ENCODE results near the gene CYP27B1.
A peak's percentile ranks its signal among the peaks of the same experiment; 100 is the strongest.

The CYP27B1 gene

DNA sequence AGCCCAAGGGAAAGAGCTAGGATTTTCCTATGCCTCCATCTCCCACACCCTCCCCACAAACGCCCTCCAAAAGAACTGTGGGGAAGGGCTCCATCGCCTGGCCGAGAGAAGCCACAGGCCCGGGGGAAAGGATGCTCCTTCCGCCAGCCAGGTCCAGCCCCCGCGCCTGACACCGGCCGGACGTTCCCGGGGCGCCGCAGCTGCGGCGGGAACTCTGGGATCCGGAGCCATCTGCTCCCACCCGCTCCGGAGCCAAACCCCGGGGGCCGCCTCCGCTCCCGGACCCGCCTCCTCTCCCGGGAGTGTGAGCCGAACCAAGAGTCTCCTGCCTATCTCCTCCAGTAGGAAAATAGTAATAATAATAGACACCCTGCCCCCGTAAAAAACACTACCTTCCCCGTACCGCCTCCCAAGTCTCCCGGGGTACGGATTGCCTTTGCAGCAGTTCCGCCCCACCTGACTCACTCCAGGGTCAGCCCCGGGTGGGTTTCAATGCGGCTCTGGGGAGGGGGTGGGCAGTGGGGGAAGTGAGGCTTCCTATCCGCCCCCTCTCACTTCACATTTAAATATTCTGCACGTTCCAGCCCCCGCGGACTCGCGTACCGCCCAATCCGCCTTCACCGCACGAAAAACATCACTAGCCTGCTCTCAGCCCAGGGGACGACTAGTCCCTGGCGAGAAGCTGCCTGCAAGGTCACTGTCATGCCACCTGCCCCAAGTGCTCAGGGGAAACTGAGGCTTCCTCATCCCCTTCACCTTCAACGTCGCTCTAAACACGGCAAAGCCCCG is 30.7 kb downstream of the CYP27B1 start:
- no peak for DNase-seq (ENCODE audit: low read depth)

DNA sequence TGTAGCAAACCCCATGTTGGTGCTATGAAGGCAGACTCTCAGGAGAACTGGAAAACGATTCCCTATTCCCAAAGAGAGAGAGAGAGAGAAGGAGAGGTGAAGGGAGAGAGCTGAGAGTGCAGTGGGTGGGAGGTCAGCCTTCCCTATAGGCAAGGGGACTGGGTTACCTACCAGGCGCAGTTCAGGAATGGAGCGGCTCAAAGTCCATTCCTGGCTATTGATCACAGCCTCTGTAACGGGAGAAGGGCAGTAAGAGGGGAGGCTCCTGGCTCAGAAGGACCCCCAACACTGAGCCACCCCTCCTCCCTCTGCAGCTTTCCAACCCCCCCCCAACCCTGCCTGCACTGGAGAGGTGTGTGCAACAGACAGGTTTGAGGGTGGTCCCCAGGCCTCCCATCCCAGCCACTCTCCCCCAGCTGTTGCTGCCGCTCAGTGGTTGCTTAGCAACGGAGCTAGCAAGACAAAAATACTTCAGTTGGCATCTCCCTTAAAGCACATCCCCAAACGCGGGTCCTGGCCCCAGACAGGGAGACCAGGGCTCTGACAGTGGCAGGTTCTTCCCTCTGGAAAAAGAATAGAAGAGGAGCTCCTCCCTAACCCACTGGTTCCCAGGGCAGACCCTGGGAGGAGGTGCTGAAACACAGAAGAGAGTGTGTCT is 31.6 kb downstream of the CYP27B1 start:
- no peak for DNase-seq (ENCODE audit: low read depth)

DNA sequence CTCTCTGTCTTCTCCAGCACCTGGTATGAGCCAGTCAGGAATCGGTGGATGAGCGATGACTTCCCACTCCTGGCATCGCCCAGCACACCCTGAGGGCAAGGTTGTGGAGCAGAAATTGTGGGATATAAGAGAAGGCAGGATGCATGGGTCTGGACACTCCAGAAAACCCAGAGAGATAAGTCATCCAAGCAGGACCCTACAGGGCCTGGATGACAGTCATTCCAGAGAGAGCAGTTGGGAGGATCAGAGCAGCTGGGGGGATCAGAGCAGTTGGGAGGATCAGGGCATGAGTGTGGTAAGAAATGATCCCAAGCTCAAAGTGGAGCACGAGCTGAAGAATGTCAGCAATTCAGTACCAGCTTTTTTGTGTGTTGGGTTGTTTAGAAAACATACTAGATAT is 32.3 kb downstream of the CYP27B1 start:
- DNase-seq (ENCODE audit: low read depth) = no peak

DNA sequence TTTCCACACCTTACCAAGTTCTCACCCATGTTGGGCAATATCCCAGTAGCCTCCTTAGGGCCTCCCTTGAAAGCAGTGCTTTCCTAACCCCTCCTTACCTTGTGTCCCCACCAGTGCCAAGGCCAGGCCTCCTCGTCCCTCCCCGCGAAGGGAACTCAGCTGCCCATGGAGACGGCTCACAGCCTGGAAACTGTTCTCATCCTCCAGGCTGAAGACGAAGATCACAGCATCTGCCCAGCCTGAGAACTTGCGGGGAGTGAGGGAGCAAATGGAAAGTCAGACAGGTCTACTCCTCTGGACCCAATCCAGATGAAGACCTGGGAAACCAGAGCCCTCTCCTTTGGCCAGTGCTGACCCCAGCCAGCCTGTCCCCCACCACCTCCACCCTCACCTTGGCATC is 33.0 kb downstream of the CYP27B1 start:
- DNase-seq (ENCODE audit: low read depth) = no peak

DNA sequence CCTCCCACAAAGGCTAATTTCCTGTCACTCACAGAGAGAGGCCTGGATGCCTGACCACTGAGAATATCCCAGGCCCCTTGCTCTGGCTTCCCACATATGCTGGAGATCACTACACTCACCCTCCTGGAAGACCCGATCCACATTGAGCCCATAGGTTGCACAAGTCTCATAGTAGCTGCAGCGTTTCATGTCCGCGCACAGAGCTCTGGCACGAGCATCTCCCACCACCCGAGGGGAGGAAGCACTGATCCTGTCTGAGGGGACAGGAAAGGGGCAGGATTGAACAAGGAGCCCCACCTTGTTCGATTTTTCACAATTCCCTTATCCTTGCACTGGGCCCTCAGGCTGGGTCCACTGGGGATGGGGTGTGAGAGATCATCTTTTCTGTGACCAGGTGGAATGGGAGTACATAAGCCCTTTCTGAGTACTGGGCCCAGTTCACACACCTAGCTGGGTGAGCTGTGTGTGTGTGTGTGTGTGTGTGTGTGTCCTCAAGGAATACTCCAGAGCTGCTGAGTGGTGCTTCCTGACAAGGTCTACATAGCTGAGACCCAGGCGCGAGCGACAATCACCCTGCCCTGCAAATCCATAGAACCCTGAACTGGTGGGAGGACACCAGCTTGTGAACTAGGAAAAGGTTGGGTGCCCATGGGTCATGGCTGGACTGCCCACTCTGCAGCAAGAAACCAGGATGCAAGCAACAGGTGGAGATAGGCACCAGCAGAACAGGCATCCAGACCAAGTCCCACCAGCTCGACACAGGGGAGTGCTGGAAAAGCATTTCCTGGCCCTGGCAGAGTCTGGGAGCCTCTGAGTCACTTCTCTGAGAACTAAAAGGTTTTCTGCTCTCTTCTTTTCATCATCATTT is 33.9 kb downstream of the CYP27B1 start:
- DNase-seq (ENCODE audit: low read depth) = no peak

DNA sequence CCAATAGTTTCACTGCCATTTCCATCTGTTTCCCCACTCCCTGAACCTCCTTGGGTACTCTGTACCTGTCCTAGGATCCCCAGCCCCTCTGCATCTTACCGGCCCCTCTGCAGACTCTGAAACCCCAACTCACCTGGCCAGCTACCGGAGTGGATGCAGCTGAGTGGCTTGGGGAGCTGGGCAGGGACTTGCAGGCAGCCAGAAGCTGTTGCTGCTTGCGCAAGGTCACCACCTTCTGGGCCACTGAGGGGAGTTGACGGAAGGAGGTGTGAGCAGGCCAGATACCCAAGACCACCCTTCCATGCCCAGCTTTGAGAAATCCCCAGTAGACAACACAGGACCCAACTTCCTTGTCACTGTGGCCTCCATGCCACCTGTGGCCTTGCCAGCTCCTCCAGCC is 34.6 kb downstream of the CYP27B1 start:
- DNase-seq (ENCODE audit: low read depth) = no peak

DNA sequence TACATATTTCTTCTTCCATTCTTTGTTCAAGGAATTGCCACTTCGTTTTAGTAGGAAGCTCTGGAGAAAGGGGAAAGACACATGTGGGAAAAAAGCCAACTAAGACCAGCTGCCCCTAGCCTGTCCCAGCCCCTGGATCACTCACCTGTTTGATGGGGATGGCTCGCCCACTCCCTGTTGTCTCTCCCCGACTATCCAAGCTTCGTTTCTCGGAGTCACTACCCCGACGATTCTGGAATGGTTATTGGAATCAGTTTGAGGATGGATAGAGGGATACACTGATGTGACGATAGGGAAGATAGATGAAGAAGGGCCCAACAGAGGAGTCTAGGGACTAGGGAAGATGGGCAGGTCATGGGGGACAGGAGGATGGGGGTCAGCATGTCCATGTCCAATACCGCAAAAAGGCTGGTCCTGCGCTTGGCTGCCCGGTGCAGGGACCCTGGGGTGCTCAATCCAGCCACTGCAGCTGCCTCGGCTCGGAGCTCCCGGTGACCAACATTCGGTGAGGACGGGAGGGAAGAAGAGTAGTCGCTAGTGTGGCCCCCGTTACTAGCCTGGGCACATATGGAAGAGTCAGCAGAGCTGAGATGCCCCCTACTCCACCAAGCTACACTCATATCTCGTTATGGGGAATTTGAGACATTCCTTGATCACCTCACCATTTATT is 35.3 kb downstream of the CYP27B1 start:
- no peak for DNase-seq (ENCODE audit: low read depth)

DNA sequence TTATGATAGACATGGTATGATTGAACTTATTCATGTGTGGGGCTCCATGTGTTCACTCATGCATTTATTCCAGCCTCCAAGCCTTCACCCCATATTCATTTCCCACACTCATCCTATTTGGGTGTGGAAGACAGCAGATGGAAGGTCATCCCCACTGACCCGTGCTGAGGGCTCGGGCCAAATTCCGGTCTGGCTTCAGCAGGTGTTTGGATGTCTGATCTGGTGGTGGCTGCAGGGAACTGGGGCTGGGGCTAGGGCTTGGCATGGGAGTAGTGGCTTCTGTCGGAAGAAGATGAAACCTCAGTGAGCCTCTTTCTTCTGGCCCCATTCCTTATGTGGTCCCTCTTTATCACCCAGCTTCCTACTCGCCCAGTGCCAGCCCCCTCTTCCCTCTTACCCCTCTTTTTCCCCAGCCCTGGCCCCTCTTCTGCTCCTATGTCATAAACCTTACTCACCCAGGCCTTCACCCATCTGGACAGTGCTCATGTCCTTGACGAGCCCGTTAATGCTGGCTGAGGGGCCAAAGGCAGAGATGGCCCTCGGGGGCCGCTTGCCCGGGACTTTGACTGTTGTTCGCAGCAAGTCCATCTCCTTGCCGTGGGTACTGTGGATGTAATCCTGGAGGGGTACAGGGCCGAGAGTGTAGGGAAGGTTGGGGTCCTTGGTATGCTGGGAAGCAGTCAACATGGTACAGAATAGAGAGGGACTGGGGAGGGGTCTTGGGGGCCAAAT is 36.4 kb downstream of the CYP27B1 start:
- no peak for DNase-seq (ENCODE audit: low read depth)

DNA sequence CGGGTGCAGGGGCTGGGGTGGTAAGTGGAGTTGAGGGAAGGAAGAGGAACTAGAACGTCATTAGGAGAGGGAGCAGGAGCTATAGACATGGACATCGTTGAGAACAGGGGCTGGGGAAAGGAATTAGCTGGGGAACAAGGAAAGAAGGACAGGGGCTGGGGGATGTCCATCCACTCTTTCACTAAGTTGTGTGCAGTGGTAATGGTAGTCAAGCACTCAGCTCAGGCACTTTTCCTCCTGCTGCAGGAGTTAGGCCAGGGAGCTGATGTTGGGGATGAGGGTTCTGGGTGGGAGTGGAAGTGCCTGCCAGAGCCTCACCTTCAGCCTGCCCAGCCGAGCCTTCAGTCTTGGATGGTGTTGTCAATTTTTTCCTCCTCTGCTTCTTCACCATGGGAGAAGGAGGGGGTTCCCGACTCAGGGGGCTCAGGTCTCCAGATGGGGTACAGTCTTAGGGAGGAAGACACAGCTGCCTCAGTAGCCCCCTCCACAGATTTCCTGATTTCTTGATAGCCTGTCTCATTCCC is 37.5 kb downstream of the CYP27B1 start:
- DNase-seq (ENCODE audit: low read depth) = no peak

DNA sequence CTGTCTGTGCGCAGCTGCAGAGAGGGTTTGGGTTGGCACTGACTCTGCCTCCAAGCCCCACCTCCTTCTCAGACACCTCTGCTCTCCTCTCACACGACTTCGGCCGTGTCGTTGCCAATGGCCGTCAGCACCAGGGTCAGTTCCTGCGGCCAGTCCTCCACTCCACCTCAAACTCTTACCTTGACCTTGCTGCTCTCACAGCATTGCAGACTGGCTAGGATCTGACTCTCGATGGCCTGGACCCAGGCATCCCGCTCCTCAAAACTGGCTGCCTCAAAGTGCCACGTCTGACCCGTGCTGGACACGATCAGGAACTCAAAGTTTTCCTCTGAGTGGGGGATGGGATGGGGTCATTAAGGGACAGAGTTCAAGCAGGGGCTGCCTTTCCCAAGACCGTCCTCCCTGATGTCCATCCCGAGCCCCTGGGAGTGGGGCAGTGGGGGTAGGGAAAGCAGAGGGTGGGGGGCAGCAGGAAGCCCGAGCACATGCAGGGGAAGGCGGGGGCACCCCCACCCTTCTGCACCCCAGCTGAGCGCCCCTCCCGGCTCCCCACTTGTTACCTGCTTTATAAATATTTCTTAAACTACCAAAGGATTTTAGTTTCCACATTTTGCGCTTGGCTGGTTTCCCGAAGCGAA is 39.0 kb downstream of the CYP27B1 start:
- no peak for DNase-seq (ENCODE audit: low read depth)

DNA sequence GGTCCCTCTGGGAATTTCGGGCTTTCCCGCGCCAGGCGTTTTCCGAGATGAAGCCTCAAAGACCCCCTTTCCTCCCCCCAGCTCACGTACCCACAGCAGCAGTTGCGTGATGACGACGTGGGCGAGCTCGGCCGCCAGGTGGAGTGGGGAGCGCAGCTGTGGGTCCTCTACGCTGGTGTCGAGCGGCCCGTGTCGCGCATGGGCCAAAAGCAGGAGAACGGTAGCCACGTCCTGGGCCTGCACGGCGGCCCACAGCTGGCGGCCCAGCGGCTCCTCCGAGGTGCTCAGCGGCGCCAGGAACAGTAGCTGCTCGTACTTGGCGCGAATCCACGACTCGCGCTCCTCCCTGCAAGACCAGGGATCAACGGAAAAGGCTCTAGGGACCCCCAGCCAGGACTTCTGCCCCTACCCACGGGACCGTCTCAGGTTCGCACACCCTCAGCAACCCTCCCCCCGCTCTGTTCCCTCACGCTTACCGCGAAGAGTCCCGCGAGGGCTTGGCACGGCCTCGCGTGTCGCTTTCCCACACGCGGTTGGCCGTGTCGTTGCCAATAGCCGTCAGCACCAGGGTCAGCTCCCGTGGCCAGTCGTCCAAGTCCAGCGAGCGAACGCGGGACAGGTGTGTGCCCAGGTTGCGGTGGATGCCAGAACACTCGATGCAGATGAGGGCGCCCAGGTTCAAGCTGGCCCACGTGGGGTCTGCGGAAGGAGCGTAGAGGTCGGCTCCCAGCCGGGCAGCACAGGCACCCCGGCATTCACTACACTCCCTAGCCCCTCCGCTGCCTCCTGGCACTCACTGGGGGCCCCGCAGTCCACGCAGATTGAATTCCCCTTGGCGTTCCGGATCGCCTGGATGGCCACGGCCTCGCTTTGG is 39.8 kb downstream of the CYP27B1 start:
- no peak for DNase-seq (ENCODE audit: low read depth)

DNA sequence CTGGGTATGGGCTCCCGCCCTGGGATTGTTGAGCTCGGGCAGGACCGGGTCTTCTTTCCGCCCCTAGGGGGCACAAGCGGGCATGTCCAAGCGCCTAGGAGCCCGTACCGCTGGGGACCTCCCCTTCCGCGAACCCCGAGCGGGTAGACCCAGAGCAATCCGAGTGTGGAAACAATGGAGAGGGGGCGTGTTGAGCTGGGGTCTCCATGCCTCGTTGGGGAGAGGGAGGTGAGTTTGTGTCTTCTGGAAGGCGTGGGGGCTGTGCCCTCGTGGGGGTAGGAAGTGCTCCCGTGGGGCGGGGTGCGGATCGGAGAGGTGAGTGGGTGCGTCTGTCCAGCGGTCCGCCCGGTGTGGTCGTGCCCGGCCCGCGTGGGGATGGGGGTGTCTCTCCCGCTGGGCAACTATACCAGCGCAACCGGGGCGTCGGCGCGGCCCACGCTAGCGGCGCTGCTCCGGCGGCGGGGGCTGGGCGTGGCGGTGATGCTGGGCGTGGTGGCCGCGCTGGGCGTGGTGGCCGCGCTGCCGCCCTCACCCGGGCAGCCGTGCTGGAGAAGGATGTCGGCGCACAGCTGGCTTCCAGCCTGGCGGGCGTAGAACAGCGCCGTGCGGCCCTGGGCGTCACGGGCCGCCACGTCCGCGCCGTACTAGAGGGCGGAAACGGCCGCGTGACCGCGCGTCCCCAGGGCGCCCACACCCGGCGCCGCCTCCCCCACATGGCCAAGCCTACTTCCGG is 40.6 kb downstream of the CYP27B1 start:
- DNase-seq (ENCODE audit: low read depth) = peak; percentile 74

DNA sequence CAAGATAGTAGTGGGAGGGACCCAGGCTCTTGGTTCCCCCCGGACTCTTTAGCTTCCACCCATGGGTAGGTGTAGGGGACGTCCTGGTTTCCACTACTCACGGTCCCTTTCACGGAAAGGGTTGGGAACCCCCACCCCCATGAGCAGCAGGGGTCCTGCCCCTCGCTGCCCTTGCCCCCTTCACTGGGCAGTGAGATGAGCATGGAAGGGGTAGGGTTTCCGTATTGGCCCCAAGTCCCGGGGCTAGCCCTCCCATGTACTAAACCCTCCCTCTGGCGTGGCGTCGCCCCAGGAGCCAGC is 41.1 kb downstream of the CYP27B1 start:
- DNase-seq (ENCODE audit: low read depth) = no peak

DNA sequence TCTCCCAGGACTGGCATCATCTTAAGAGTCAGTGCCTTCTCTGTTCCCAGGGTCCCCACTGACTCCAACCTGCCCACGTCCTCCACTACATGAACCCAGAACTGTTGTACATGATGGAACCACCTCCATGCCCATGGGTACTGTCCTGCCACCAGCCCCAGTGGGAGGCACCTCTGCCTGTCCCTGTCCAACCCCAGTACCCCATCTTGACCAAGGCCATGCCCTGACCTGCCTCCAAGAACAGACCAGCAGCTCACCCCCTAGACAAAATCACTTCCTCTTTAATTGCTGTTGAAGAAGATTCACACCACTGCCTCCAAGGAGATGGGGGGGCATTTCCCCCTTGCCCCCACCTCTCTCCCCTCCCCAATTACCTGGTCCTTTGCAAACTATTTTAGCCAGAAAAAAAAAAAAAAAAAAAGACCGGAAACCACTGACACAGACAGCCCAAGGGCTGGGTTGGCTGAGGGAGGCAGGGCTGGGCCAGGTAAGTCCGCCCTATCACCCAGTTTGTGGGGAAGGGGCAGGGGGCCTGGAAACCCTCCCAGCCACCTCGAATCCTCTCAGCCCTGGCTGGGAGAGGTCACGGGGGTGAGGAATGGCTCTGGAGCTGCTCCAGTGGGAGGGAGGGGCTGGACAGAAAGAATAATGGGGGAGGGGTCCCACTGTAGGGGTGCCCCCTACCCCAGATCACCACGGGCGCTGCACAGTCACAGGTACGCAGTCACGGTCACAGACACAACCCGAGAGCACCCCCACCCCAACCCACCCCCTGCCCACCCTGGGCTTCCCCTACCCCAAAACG is 41.7 kb downstream of the CYP27B1 start:
- no peak for DNase-seq (ENCODE audit: low read depth)

DNA sequence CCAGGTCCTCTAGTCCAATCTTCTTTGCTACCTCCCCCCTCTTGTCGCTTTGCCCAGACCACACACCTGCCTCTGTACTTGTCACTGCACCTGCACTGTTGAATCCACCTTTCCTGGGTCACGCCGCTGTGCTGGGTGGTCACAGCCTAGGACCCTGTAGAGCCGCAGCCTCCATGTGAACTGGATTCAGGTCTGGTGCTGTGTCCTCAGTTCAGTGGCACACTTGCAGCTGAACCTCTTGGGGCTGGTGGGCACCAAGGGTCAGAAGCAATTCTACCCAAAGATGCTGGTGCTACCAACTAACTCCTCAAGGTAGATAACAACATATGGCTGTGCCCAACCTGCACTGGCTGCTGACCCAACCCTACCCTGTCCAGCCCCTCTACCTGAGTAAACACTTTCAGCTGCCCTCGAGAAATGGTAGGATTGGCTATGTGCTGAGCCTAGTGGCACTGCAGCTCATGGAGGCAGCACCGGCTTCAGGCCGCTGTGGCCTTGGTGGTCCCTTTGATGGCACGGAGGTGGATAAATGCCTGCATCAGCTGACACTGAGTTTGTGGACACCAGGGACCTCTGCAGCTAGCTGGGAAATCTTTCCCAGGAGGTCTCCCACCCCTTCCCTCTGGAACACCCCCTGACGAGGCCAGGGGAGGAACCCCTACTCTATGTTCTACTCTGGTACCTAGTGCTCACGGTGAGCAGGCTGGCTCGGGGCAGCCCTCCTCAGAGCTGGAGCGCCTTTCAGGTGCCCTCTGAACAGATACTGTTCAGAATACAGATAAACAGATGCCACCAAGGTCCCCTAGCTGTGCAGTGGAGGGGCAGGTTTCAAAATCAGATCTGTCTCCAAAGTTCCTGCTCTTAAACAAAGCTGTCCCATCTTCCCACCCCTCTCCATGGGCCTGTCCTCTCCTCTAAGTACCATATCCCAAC is 42.6 kb downstream of the CYP27B1 start:
- no peak for DNase-seq (ENCODE audit: low read depth)

DNA sequence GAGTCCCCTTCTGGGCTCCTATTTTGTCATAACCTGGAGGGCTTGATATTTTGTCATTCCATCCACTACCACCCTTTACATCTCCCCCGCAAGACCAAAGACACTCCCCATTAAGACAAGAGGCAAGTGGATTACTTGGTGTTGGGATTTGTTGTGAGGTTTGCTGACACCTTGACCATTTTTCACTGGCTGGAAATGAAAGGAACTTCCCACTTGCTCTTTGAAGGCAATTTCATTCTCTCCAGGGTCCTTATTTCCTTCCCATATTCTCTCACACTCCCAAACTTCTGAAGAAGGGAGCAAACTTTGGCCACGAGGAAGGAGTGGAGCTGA is 43.3 kb downstream of the CYP27B1 start:
- no peak for DNase-seq (ENCODE audit: low read depth)

Measured in fibroblast of the conjunctiva (primary cell).